Activated CD8-positive, alpha-beta memory T cell treated with anti-CD3 and anti-CD28 coated beads for 4 hours (primary cell): ENCODE results near the gene CMSS1.

Experiments
- DNase-seq, 2 donors: peaks; one replicate each; pipeline ENCODE4 v3.0.0-alpha.2; 2020; ENCODE audit warnings: low read depth in 2 of 2

The CMSS1 gene

DNA sequence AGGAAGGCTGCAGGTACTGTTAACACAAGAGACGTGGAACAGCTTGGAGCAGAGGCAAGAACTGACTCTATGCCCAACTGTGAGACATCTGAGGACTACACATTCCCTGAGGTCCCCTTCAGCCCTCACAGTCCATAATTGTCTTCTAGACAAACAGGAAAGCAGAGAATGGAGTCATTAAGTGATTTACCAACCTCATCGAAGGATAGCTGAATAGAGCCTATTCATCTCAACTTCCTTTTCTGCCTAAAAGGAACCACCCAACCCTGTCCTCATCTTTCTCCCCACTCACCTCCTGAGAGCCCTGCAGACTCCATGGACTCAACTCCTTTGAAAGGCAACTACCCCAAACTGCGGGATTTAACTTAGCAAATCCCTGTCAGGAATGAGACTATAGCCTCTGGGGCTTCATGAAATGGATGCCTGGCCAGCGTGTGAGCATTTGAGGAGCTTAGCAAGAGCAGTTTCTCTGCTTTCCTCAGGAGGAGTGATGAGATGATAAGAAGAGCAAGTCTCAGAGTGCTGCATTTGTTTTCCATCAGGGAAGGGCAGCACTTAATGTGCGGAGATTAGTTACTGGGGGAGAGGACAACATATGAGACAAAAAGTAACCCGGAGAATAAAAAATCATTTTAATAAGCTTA lies 358.1 kb downstream of the CMSS1 start:
- no peak for DNase-seq

DNA sequence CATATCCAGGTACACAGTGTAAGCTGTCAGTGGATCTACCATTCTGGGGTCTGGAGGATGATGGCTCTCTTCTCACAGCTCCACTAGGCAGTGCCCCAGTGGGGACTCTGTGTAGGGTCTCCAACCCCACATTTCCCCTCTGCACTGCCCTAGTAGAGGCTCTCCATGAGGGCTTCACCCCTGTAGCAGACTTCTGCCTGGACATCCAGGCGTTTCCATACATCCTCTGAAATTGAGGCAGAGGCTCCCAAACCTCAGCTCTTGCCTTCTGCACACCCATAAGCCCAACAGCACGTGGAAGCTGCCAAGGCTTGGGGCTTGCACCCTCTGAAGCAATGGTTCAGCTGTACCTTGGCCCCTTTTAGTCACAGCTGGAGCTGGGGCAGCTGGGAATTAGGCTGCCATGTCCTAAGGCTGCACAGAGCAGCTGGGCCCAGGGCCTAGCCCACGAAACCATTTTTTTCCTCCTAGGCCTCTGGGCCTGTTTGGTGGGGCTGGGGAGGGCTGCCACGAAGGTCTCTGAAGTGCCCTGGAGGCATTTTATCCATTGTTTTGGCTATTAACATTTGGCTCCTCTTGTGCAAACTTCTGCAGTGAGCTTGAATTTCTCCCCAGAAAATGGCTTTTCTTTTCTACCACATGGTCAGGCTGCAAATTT lies 362.2 kb downstream of the CMSS1 start:
- DNase-seq, result no peak

DNA sequence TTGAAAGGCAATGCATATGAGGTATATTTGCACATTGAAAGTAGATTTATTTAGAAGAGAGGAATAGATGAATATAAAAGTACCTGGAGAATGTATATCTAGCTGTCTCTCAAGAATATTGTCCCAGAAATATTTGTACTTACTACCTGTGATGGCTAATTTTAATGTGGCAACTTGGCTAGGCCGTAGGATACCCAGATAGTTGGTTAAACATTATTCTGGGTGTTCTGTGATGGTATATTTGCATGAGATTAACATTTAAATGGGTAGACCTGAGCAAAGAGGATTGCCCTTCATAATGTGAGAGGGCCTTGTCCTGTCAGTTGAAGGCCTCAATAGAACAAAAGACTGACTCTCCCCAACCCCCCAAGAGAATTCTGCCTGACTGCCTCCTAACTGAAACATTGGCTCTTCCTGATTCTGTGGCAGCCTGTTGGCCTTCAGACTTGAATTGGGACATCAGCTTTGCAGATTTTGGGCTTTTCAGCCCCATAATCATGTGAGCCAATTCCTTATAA lies 366.0 kb downstream of the CMSS1 start:
- no peak for DNase-seq

DNA sequence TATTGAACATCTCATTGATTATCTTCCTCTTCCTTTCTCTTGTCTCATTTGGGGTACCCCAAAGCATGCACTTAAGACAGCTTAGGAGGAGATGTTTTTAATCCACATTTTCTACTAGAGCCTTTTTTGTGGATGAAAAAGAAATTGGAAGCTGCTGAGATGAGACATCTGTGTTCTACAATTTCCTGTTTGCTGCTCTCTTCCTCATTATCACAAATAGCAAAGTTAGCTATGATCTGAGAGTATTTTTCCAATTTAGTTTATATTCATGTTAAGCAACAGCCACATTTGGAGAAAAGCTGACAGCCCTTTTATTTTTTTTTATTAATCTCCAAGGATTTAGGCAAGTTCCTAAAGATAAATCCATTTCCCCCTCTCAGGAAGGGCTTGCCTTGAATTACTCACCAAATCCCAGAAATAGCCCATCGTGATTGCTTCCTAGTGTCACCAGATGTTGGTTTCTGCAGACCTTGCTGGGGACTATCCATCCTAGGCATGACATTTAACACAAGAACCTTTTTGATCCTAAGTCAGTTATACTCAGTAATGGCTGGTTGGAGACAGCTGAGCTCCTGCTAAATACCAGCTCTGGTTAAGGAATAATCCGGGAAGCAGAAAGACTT lies 367.4 kb downstream of the CMSS1 start:
- no peak for DNase-seq

DNA sequence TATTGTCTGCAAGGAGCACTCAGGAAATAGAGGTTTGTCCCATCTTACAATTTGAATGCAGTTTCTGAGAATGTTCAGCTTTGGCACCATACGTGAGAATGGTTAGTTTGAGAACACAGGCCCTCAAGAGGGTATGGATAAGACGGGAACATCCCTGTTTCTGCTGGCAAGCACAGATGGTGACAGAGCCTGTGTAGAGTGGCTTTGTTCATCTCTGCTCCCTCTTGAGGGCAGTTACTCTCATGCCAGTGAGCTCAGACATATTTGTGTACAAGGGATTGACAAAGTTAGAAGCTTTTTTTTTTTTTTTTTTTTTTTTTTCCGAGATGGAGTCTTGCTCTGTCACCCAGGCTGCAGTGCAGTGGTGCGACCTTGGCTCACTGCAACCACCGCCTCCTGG lies 368.2 kb downstream of the CMSS1 start:
- no peak for DNase-seq

DNA sequence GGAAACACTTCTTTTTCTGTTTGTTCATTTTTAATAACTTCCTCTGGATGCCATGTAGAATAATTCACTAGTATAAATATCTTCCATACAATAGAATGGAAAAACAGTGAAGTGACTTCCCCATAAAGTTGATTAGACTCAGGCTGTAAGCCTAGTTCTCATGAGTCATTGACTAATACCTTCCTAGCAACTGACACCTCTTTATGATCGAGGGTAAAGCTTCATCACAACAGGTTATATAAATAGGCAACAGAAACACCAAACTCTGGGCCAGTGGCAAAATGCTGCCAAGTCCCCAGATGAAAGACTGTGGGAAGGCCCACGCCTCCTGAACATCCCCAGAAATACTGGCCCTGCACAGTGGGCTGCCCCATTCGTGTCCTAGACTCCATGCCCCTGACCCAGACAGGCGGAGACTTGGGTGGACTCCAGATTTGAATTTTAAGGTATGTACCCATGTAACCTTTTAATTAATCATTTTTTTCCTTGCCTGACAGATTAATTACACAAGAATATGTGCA lies 371.8 kb downstream of the CMSS1 start:
- DNase-seq, result no peak

DNA sequence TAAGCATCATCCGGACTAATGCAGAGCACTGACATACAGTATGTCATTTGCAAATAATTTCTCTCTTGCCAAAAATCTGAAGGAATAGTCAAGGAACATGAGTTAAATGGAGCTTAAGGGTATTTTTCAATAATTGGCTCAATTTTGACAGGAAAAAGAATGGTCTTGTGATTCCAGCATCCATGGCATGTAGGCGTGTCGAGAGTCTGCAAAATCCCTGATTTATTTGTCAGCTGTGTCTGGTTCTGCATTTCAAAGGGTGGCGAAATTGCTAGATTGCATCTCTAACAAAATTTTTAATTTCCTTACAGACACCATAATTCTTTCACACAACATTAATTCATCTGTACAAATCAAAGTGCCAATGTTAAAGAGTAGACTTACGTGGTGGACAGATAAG lies 377.7 kb downstream of the CMSS1 start:
- no peak for DNase-seq

DNA sequence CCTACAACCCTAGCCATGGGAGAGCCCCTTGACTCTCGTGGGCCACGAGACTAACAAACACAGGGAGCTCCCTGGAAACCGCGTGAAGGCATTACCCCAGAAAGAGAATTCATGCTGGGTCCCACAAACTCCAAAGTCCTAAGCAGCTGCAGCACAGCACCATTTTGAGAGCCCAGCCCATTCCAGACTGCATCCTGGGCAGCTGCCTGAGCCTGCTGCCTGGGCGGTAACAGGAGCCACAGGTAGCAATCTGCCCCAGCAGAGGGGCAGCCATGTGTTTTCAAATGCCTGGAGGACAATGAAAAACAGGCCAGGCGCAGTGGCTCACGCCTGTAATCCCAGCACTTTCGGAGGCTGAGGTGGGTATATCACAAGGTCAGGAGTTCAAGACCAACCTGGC lies 380.2 kb downstream of the CMSS1 start:
- no peak for DNase-seq

DNA sequence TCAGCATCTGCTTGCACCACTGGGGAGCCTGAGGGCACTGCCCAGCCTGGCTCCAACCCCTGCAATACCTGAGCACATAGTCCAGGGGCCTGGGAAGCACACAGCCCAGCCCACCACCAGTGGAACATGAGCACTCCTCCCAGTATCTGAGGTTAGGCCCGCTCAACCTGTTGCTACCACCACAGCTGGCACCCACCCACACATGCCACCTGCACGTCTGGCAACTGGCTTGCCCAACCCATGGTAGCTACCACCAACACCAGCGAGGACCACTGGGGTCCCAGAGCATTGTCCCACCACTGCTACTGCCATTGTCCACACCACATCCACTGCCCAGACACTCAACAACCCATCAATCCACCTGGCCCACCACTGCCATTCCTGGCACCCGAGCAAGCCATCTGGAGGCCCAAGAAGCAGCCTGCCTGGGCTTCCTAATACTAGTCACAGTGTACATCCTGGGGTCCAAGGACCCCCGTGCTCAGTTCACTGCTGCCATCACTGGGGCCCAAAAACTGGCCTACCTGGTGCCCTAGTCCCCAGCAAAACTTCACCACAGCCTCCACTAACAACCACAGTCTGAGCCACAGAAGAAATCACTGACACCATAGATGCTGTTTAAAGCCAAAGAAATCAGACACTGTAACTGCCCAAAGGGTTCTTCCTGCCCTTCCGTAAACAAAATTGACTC lies 381.1 kb downstream of the CMSS1 start:
- no peak for DNase-seq

DNA sequence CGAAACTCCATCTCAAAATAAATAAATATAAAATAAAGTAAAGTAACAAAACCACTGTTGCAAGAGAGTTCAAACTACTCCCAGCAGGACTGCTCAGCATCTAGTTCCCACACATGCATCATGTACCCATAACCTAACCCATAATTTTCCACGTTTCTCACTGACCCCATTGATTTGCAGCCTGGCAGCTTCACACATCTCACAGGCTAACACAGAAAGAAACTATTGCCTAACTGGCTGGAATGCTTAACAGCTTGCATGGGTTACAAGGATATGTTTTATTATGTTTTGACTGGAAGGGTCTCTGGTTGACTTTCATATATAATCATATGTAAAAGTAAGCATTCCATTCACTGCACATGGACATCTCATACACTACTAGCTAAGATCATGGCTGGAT lies 387.5 kb downstream of the CMSS1 start:
- no peak for DNase-seq

DNA sequence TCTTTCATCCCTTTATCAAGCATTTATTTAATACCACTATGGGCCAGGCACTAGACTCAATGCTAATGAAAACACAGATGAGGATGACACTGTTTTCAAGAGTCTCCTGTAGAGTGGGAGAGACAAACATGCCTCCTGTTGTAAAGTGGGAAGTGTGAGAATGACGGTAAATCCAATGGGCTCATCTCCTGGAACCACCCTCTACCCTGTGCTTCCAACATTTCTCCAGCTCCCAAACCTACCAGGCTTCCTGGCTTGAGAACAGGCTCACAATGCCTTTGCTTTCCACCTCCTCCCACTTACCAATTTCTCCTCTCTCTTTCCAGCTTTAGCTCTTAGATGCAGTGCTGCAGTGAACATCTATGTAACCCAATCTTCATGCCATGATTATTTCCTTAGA lies 389.0 kb downstream of the CMSS1 start:
- no peak for DNase-seq

DNA sequence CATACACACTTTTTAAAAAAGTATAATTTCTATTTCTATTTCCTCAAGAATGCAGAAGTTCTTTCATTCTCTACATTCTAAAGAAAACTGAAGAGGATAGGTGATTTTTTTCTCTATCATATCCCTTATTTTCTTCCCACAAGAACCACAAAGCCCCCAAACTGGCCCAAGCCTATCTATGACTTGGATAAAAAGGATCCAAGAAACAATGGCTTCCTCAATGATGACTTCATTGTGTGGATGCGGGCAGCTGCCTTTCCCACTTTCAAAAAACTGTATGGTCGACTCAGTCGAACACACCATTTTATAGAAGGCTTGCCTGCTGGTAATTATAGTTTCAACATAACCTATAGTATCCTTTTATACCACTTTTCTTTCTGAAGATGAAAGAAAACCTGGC lies 390.2 kb downstream of the CMSS1 start:
- no peak for DNase-seq

DNA sequence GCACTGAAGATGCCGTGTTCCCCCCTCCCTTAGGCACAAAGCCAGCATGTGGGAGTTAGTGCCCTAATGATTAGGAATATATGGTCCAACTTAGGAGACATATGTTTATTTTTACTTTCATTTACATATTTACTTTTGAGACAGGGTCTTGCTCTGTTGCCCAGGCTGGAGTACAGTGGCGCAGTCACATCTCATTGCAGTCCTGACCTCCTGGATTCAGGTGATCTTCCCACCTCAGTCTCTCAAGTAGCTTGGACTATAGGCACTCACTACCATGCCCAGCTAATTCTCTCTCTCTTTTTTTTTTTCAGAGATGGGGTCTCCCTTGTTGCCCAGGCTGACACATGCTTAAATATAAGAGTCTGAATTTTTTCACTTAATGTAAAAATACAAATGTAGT lies 391.5 kb downstream of the CMSS1 start:
- no peak for DNase-seq

DNA sequence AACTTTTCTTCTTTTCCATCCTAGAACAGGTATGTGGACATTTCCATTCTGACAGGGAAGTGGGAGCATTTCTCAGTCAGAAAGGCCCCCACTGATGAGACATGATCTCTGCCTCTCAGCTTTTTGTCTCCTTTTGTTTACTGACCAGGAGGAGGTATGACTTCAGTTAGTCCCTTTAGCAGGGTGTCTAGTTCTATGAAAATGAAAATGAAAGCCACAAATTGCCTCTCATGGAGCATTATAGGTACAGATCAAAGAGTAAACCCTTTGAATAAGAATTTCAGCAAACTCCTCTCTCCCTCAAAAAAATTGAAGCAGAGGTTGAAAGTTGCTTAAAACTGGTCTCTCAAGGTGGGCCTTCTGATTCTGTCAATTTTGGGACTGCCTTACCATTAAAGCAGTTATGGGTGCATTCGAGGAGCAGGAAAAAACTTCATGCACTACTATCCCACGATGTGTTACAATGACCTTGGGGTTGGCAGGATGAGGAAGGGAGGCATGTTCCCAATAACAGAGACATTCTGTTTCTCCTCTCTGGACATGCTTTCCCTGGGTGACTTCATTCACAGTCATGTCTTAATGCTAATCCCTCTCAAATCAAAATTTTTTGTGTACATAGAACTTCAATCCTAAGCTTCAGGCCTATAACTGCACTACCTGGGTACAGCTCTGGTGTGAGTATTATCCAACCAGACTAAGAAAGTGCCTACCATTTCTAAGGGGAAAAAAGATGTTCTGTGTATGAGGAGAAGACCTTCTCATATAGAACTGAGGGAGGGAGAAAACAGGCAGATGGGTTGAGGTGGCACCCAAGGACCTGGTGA lies 392.5 kb downstream of the CMSS1 start:
- no peak for DNase-seq

DNA sequence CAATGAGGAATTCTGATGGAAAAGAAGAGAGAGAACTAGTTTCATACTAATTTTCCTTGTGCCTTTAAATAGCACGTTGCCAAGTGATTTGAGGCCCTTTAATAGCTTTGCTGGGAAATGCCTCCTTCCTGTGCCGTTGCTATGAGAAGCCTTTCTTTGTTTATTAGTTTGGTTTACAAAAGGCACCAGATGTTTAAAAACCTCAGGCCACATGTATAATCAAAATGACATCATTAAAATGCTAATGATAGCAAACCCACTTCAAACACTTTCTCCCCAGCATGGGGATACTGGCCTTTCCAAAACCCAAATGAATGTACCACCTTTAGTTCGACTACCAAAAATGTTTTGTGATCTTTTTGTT lies 393.1 kb downstream of the CMSS1 start:
- DNase-seq, result no peak

DNA sequence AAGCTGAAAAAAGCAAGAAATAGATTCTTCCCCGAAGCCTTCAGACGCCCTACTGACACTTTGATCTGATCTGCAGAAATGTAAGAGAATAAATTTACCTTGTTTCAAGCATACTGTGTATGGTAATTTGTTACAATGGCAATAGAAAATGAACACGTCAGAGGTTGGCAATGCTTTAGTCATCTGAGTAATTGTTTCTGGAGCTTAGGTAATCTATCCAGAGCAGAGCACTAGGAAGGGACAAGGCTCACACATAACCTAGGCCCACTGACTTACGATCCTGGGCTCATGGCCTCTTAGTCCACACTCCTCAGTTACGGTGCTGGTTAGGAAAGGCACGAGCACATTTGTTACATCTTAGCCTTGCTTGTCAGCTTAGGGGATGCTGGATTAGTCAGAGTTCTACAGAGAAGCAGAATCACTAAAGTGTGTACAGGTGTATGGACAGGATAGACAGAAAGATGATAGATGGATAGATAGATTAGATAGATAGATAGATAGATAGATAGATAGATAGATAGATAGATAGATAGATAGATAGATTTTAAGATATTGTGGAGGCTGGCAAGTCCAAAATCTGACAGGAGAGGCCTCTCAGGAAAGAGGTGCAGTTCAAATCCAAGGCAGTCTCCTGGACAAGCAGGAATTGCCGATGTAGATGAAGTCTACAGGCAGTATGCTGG lies 396.4 kb downstream of the CMSS1 start:
- no peak for DNase-seq

DNA sequence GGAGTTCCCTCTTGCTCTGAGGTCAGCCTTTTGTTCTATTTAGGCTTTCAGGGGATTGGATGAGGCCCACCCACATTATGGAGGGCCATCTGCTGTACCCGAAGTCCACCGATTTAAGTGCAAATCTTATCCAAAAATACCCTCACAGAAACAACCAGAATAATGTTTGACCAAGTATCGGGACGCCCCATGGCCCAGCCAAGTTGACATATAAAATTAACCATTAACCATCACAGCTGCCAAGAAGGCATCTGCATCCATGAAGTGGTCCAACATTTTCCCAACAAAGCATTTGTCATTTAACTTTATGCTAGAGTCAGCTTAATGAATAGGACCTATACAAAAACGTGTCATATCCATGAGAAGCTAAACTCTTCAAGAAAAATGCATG lies 396.9 kb downstream of the CMSS1 start:
- no peak for DNase-seq

DNA sequence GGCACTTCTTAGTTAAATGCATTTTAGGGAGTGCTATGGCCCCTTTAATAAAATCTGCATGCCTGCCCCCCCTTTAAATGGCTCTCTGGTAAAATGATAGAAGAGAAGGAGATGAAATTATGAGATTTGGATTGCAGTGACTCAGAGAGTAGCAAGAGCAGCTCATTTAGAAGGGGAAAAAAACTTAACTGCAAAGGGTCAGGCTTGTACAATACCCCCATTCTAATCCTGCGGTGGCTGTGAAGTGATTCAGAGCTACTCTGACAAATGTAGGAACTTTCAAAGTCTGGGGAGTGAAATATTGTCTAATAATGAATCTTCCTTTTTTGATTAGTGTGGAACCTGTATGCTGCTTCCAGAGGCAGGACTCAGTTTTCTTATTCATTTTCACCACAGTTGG lies 399.1 kb downstream of the CMSS1 start:
- no peak for DNase-seq

DNA sequence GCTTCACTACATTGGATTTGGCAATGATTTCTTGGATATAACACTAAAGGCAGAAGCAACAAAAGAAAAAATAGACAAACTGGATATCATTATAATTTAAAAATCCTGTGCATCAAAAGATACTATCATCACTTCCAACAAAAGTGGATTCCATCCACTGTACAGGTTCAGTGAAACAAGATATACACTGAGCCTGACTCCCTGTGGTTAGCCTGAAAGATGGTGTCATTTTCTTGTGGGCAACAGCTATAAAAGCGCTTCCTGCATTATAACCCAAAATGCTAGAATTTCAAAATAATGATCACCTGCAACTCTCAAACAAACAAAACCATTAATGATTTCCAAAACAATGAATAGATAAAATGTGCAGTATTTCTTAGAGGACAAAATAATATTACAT lies 403.5 kb downstream of the CMSS1 start:
- DNase-seq, result no peak

DNA sequence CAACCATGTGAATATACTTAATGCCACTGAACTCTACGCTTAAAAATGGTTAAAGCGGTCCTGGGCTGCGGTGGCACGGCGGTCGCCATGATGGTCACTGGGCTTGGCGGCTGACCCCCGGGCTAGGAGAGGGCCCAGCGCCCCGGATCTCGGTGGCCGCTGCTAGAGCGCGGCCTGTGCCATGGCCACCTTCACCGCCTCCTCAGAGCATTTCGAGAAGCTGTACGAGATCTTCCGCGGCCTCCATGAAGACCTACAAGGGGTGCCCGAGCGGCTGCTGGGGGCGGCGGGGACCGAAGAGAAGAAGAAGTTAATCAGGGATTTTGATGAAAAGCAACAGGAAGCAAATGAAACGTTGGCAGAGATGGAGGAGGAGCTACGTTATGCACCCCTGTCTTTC lies 407.5 kb downstream of the CMSS1 start:
- no peak for DNase-seq

DNA sequence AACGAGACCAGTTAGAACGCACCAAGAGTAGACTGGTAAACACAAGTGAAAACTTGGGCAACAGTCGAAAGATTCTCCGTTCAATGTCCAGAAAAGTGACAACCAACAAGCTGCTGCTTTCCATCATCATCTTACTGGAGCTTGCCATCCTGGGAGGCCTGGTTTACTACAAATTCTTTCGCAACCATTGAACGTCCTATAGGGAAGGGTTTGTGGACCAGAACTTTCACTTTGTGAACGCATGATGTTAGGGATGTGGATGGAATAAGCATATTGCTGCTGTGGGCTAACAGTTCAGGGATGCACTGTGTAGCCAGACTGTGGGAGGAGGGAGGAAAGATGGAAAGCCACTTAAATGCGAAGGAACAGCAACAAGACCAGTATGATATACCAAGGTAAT lies 408.2 kb downstream of the CMSS1 start:
- no peak for DNase-seq
